GM12878 (cell line): ENCODE measurements around the gene KCNJ14. TPM values are rescaled to one million over a fixed set of nuclear protein-coding genes. Genes with fewer than 3 reads are reported as not detected.

ENCODE experiments used
- ATAC-seq: fragments of 200-7000 bp; cut with Tn5 transposase; 3 replicates; pipeline ENCODE4 v1.9.1; 2020; ENCODE audit warnings: mild to moderate bottlenecking, moderate library complexity
- BruUV-seq: library from RNA; stranded (reverse); fragments of 400-500 nt; replicated peaks from 2 replicates; lab custom pipeline; 2021; lab: Mats Ljungman, UMichigan
- CTCF ChIA-PET: fragments of 300-600 bp; sonication (Branson Sonifier 250); formaldehyde crosslinking; extraction: SDS; loops from one replicate; lab custom pipeline; 2021; ENCODE audit warnings: inconsistent platforms; lab: Yijun Ruan, JAX
- POLR2A ChIA-PET: fragments of 350-600 bp; formaldehyde crosslinking; extraction: SDS; loops from one replicate; lab custom pipeline; 2021; ENCODE audit warnings: inconsistent platforms; lab: Charles Lee
- RAD21 ChIA-PET: fragments of 300-600 bp; sonication (Branson Sonifier 250); formaldehyde crosslinking; loops from one replicate; lab custom pipeline; 2023; ENCODE audit warnings: antibody characterized with exemption; ENCODE audit not compliant: unreplicated experiment; lab: Charles Lee
- SMC1A ChIA-PET: fragments of 300-600 bp; sonication (Branson Sonifier 250); formaldehyde crosslinking; loops from one replicate; lab custom pipeline; 2023; ENCODE audit not compliant: unreplicated experiment, uncharacterized antibody; lab: Charles Lee
- DNase-seq: peaks from one replicate; pipeline ENCODE4 v3.0.0-alpha.2; 2011; ENCODE audit warnings: low read depth, low spot score
- FAIRE-seq: peaks from 3 replicates; lab custom pipeline; 2011; peaks lifted over from hg19 to GRCh38; lab: Jason Lieb, UNC
- H2AFZ ChIP-seq: 2 replicates; pipeline ENCODE4 v1.6.0; 2011; ENCODE audit warnings: low read depth, low read length, control low read depth; ENCODE audit not compliant: control insufficient read depth
- H3K27ac ChIP-seq: 2 replicates; pipeline ENCODE4 v1.5.1; 2011; ENCODE audit warnings: control low read depth; ENCODE audit not compliant: control insufficient read depth, insufficient read depth
- H3K27me3 ChIP-seq, 2 experiments: replicated peaks in 1 of 2; 2 replicates each; pipeline versions ENCODE4 v1.6.0 to v1.6.1; 2011; ENCODE audit warnings: low read length in 1 of 2; ENCODE audit not compliant: control insufficient read depth in 2 of 2, insufficient read depth in 2 of 2
- H3K36me3 ChIP-seq, 2 experiments: 2 replicates each; pipeline ENCODE4 v1.5.1; 2011; ENCODE audit warnings: low read length in 1 of 2; ENCODE audit not compliant: control insufficient read depth in 2 of 2, insufficient read depth in 2 of 2
- H3K4me1 ChIP-seq: 2 replicates; pipeline ENCODE4 v1.6.1; 2011; ENCODE audit warnings: mild to moderate bottlenecking, low read length, moderate library complexity, mixed read lengths; ENCODE audit not compliant: control insufficient read depth, insufficient read depth
- H3K4me2 ChIP-seq: 2 replicates; pipeline ENCODE4 v1.6.0; 2011; ENCODE audit warnings: control low read depth; ENCODE audit not compliant: control insufficient read depth, insufficient read depth
- H3K4me3 ChIP-seq: fragments of 200-600 bp; sonication (generic); 2 replicates; pipeline ENCODE4 v1.5.1; 2016
- H3K79me2 ChIP-seq: 2 replicates; pipeline ENCODE4 v1.6.0; 2011; ENCODE audit warnings: low read length; ENCODE audit not compliant: control insufficient read depth, insufficient read depth
- H3K9ac ChIP-seq: 2 replicates; pipeline ENCODE4 v1.8.0; 2011; ENCODE audit warnings: low read length, control low read depth, mixed read lengths; ENCODE audit not compliant: control insufficient read depth, insufficient read depth
- H3K9me3 ChIP-seq: replicated peaks from 3 replicates; pipeline ENCODE4 v1.5.1; 2011; ENCODE audit warnings: mild to moderate bottlenecking, low read length; ENCODE audit not compliant: control insufficient read depth, insufficient read depth
- H4K20me1 ChIP-seq: 2 replicates; pipeline ENCODE4 v1.6.0; 2011; ENCODE audit not compliant: control insufficient read depth, insufficient read depth
- CHD4 ChIP-seq: fragments of 200-600 bp; sonication (generic); IDR thresholded peaks from 2 replicates; pipeline ENCODE4 v1.6.1; 2016; ENCODE audit warnings: mild to moderate bottlenecking
- CREM ChIP-seq: IDR thresholded peaks from 2 replicates; pipeline ENCODE4 v1.6.1; 2014; ENCODE audit warnings: antibody characterized with exemption, low read depth
- FOS ChIP-seq: IDR thresholded peaks from 3 replicates; pipeline ENCODE4 v1.6.1; 2011; ENCODE audit warnings: borderline replicate concordance; ENCODE audit not compliant: insufficient read length; ENCODE audit errors: extremely low read depth
- FOXK2 ChIP-seq: fragments of 450-650 bp; IDR thresholded peaks from 2 replicates; pipeline ENCODE4 v1.6.1; 2017; ENCODE audit warnings: mild to moderate bottlenecking, moderate library complexity
- GABPA ChIP-seq: IDR thresholded peaks from 2 replicates; pipeline ENCODE4 v1.6.1; 2014; ENCODE audit warnings: antibody characterized with exemption, low read depth, mild to moderate bottlenecking, inconsistent platforms
- HCFC1 ChIP-seq: fragments of 150-350 bp; IDR thresholded peaks from 2 replicates; pipeline ENCODE4 v1.6.1; 2014; ENCODE audit warnings: low read length
- MYC ChIP-seq: IDR thresholded peaks from 2 replicates; pipeline ENCODE4 v1.6.1; 2011; ENCODE audit warnings: mild to moderate bottlenecking, low read length, moderate library complexity, inconsistent platforms; ENCODE audit not compliant: insufficient read depth, insufficient replicate concordance, insufficient read length, severe bottlenecking
- NBN ChIP-seq: fragments of 450-650 bp; IDR thresholded peaks from 2 replicates; pipeline ENCODE4 v1.6.1; 2016
- NFIC ChIP-seq: IDR thresholded peaks from 2 replicates; pipeline ENCODE4 v1.6.1; 2012; ENCODE audit warnings: low read depth, mild to moderate bottlenecking, inconsistent platforms, low read length, moderate library complexity
- NR2C2 ChIP-seq: IDR thresholded peaks from 2 replicates; pipeline ENCODE4 v1.6.1; 2011; ENCODE audit warnings: borderline replicate concordance, low read depth; ENCODE audit not compliant: control insufficient read depth, insufficient read length
- PAX8 ChIP-seq: fragments of 450-650 bp; IDR thresholded peaks from 2 replicates; pipeline ENCODE4 v1.6.1; 2017; ENCODE audit warnings: mild to moderate bottlenecking, moderate library complexity
- POLR2A ChIP-seq: IDR thresholded peaks from 2 replicates; pipeline ENCODE4 v1.6.1; 2011; ENCODE audit warnings: low read depth, mild to moderate bottlenecking, low read length
- POLR2AphosphoS5 ChIP-seq: IDR thresholded peaks from 2 replicates; pipeline ENCODE4 v1.6.1; 2011; ENCODE audit warnings: mild to moderate bottlenecking, low read length, inconsistent platforms
- SMARCA5 ChIP-seq: fragments of 450-650 bp; IDR thresholded peaks from 2 replicates; pipeline ENCODE4 v1.6.1; 2017; ENCODE audit warnings: mild to moderate bottlenecking
- SMC3 ChIP-seq: IDR thresholded peaks from 2 replicates; pipeline ENCODE4 v1.6.1; 2011; ENCODE audit warnings: low read length, improper control_type of control experiment, borderline replicate concordance
- SPI1 ChIP-seq: IDR thresholded peaks from 2 replicates; pipeline ENCODE4 v1.6.1; 2011; ENCODE audit warnings: low read depth, mild to moderate bottlenecking, low read length, moderate library complexity, borderline replicate concordance; ENCODE audit not compliant: insufficient read depth
- STAT3 ChIP-seq: IDR thresholded peaks from 2 replicates; pipeline ENCODE4 v1.6.1; 2011; ENCODE audit warnings: low read depth, low read length, improper control_type of control experiment
- TARDBP ChIP-seq: IDR thresholded peaks from 2 replicates; pipeline ENCODE4 v1.6.1; 2016; ENCODE audit warnings: borderline replicate concordance
- ZBTB33 ChIP-seq: fragments of 450-650 bp; IDR thresholded peaks from 2 replicates; pipeline ENCODE4 v1.6.1; 2017; ENCODE audit warnings: mild to moderate bottlenecking
- ZNF217 ChIP-seq: fragments of 450-650 bp; IDR thresholded peaks from 2 replicates; pipeline ENCODE4 v1.6.1; 2017; ENCODE audit warnings: antibody characterized with exemption, mild to moderate bottlenecking
- WGBS: methylation state at CpG from one replicate; pipeline ENCODE4 v1.1.6; 2016; ENCODE audit warnings: low lambda C conversion rate; ENCODE audit not compliant: insufficient replicate concordance, insufficient coverage; ENCODE audit errors: missing lambda C conversion rate; 5-methylcytosine and 5-hydroxymethylcytosine counted together
- in situ Hi-C: fragments of 300-500 bp; cut with MboI; formaldehyde crosslinking; loops from 9 replicates; pipeline ENCODE4 v1.14.3; 2018; ENCODE audit warnings: mixed read lengths
- intact Hi-C: fragments of 100-400 bp; cut with micrococcal nuclease; formaldehyde crosslinking; loops from one replicate; pipeline ENCODE4 v1.14.2; 2022; ENCODE audit not compliant: unreplicated experiment
- polyA plus RNA-seq, 11 experiments: library from polyadenylated mRNA; depleted of rRNA in 4 of 11; unstranded in 6 of 11; stranded (reverse) in 5 of 11; fragments of >200 nt; fragmentation: Nextera tagmentation in 4 of 11; fragmentation: Illumina TruSeq in 1 of 11; extraction: Ambion mirVana in 4 of 11; extraction: Trizol in 1 of 11; gene quantifications; 1 replicate in 1 of 11; 2 replicates in 10 of 11; pipeline versions ENCODE4 v1.2.1 to v1.2.3, GENCODE V29; 2011 to 2016; ENCODE audit warnings: inconsistent platforms in 2 of 11, missing spikeins in 2 of 11, low read depth in 1 of 11
- total RNA-seq, 4 experiments: library from RNA; depleted of rRNA in 3 of 4; stranded (reverse); fragments of >200 nt in 3 of 4; fragmentation: Illumina TruSeq in 1 of 4; extraction: Trizol in 1 of 4; gene quantifications; 2 replicates each; pipeline versions ENCODE4 v1.2.1 to v1.2.3, GENCODE V29; 2013 to 2021

The KCNJ14 gene
- total and polyA plus RNA-seq, 10 of the 15 experiments (the other 5 are each of a cell fraction or from before 2014, with no cell fraction given), result 0.24 to 1.4 (median 0.42) TPM

- TF ChIP-seq CREM (no peak), NR2C2 (no peak)
Observed at GRCh38 chr19:48495396-48495795, 40.0 kb downstream of the KCNJ14 start (continued).

GRCh38 chr19:48496959-48497727, 41.8 kb downstream of the KCNJ14 start:
- Histone ChIP-seq H3K4me3 (no peak overlapping the region), H3K4me1 (0 out of 2 replicates have a peak, but pooled peaks cover 4% of the 10 kb centered on the region), H3K4me2 (no peak overlapping the region), H3K27ac (no peak overlapping the region), H3K27me3 (peaks cover 1 to 3% of the 10 kb centered on the region in 2 experiments; a peak in 2 of 4 replicates), H4K20me1 (no peaks in the 10 kb centered on the region)
- BruUV-seq, result no TSS peak
- FAIRE-seq, result no peak
- no peak for DNase-seq
- POLR2A ChIA-PET, result no interaction called here
- RAD21 ChIA-PET, result no interaction called here
- SMC1A ChIA-PET, result no interaction called here
- WGBS, result 64% methylated on average over 38 of the region's 45 CpGs
- no peak for TF ChIP-seq STAT3
- no peak for TF ChIP-seq SMC3
- no peak for TF ChIP-seq POLR2A
- TF ChIP-seq TARDBP, result no peak
- TF ChIP-seq POLR2AphosphoS5, result no peak
- TF ChIP-seq FOXK2, result no peak
- no peak for TF ChIP-seq SPI1
- no peak for TF ChIP-seq NFIC
- no peak for TF ChIP-seq ZBTB33
- TF ChIP-seq FOS, result no peak
- TF ChIP-seq SMARCA5, result no peak
- TF ChIP-seq CHD4, result no peak
- TF ChIP-seq NBN, result no peak
- no peak for TF ChIP-seq PAX8
- no peak for TF ChIP-seq GABPA
- TF ChIP-seq ZNF217, result no peak
- no peak for TF ChIP-seq MYC
- no peak for TF ChIP-seq HCFC1
- TF ChIP-seq, all 136 proteins: peak for 0
- no peaks in the 10 kb centered on the region for H3K79me2 ChIP-seq
- no peak overlapping the region for H2AFZ ChIP-seq
- no peaks in the 10 kb centered on the region for H3K36me3 ChIP-seq
- intact Hi-C loops, result no loop called here
- no peak for ATAC-seq
- H3K9me3 ChIP-seq, result no peaks in the 10 kb centered on the region
- in situ Hi-C loops, result no loop called here
- no peak overlapping the region for H3K9ac ChIP-seq
- CTCF ChIA-PET, result interaction anchor here (1.8 kb wide), 1 partner anchor 10 kb away, joined by 5 read pairs; no protein-coding TSS in a partner anchor
